PFSK-1 (cell line): ENCODE results near the gene TBC1D23.

Experiments used
- FOXP2 ChIP-seq: optimal IDR thresholded peaks from 2 replicates; pipeline ENCODE3; 2011; ENCODE audit warnings: borderline replicate concordance, control low read depth, inconsistent platforms; ENCODE audit not compliant: insufficient read depth; ENCODE audit errors: extremely low read length, extremely low read depth
- POLR2AphosphoS5 ChIP-seq: IDR thresholded peaks from 2 replicates; pipeline ENCODE4 v1.6.1; 2012; ENCODE audit warnings: low read depth, mild to moderate bottlenecking, control low read depth, low read length, moderate library complexity
- REST ChIP-seq, 2 experiments: IDR thresholded peaks; 2 replicates each; pipeline versions ENCODE4 v1.6.1 to v1.8.0; 2011 to 2012; ENCODE audit warnings: low read depth in 2 of 2, low read length in 2 of 2, control low read depth in 1 of 2, inconsistent platforms in 1 of 2, mild to moderate bottlenecking in 1 of 2, moderate library complexity in 1 of 2; ENCODE audit not compliant: insufficient read depth in 1 of 2
- SIN3A ChIP-seq: IDR thresholded peaks from 2 replicates; pipeline ENCODE4 v1.6.1; 2012; ENCODE audit warnings: mild to moderate bottlenecking, low read length, moderate library complexity, borderline replicate concordance; ENCODE audit not compliant: insufficient read depth
- TAF1 ChIP-seq: IDR thresholded peaks from 2 replicates; pipeline ENCODE4 v1.6.1; 2012; ENCODE audit warnings: low read length, control low read depth, borderline replicate concordance; ENCODE audit not compliant: insufficient read depth

Gene TBC1D23

GRCh38 chr3:100364421-100364820 lies 103.6 kb downstream of the TBC1D23 start:
- no peak for TF ChIP-seq TAF1
- TF ChIP-seq POLR2AphosphoS5, result no peak
- TF ChIP-seq REST (IDR thresholded peaks at IDR 0.05; ENCODE audit: insufficient read depth in 1 of 2, low read depth in 2 of 2, low read length in 2 of 2), result no peak

GRCh38 chr3:100366424-100366823 lies 105.6 kb downstream of the TBC1D23 start:
- TF ChIP-seq TAF1 (no peak), FOXP2 (no peak), SIN3A (no peak), REST (IDR thresholded peaks at IDR 0.05; ENCODE audit: insufficient read depth in 1 of 2, low read depth in 2 of 2, low read length in 2 of 2) (no peak), POLR2AphosphoS5 (no peak)

DNA sequence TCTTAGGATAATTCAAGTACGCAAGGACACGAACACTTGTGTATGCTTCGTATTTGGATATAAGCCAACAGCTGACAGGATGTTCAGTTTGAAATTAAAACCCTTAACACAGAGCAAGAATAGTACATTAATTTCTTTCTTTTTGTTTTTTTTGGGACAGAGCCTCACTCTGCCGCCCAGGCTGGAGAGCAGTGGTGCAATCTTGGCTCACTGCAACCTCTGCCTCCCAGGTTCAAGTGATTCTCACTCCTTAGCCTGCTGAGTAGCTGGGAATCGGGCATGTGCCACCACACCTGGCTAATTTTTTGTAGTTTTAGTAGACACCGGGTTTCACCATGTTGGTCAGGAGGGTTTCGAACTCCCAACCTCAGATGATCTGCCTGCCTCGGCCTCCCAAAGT lies 107.6 kb downstream of the TBC1D23 start:
- TF ChIP-seq SIN3A (no peak), TAF1 (no peak), REST (IDR thresholded peaks at IDR 0.05; ENCODE audit: insufficient read depth in 1 of 2, low read depth in 2 of 2, low read length in 2 of 2) (no peak), POLR2AphosphoS5 (no peak), FOXP2 (no peak)

DNA sequence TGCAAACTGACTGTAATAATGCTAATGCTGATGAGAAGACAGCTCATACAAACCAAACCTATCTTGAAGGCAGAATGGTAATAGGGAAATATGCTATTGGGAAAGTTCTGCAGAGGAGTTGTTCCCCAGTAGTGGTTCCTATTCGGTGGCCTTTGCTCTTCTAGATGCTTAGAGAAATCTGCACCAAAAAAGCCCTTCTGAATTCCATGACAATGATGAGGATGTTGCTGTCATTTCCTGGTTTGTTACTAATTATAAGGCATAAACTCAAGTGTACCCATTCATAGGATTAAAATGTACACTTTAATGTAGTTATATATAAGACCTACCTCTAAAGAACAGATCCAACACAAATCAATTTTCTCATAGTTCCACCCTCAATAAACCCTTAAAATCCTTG lies 110.0 kb downstream of the TBC1D23 start:
- TF ChIP-seq REST (IDR thresholded peaks at IDR 0.05; ENCODE audit: insufficient read depth in 1 of 2, low read depth in 2 of 2, low read length in 2 of 2) (no peak), POLR2AphosphoS5 (no peak), FOXP2 (no peak)

GRCh38 chr3:100374521-100374920 lies 113.7 kb downstream of the TBC1D23 start:
- TF ChIP-seq TAF1 (no peak), POLR2AphosphoS5 (no peak), REST (IDR thresholded peaks at IDR 0.05; ENCODE audit: insufficient read depth in 1 of 2, low read depth in 2 of 2, low read length in 2 of 2) (no peak), FOXP2 (no peak), SIN3A (no peak)
